Activated CD4-positive, alpha-beta memory T cell treated with anti-CD3 and anti-CD28 coated beads, Interleukin-2, amount 10 ng/mL, durations not matched to agents 7 days and 5 days (primary cell): ENCODE measurements around the gene UBE2Q2. TPM values are rescaled to one million over a fixed set of nuclear protein-coding genes. Genes with fewer than 3 reads are reported as not detected.
"Not testable (repeated sequence)": the region's sequence is repeated elsewhere in the genome, so short reads cannot be mapped to it uniquely, and the experiment has no call there.

ENCODE experiments used
- CTCF ChIA-PET: fragments of 350-600 bp; sonication (Branson Sonifier 250); formaldehyde crosslinking; loops from one replicate; lab custom pipeline; 2021; ENCODE audit warnings: antibody characterized with exemption, inconsistent platforms; lab: Charles Lee
- POLR2A ChIA-PET: fragments of 350-600 bp; sonication (Branson Sonifier 250); formaldehyde crosslinking; loops from one replicate; lab custom pipeline; 2021; ENCODE audit warnings: antibody characterized with exemption; lab: Charles Lee
- DNase-seq: peaks from one replicate; pipeline ENCODE4 v3.0.0-alpha.2; 2020
- H3K27ac Mint-ChIP-seq: one replicate; pipeline ENCODE4 v1.8.0; 2021; ENCODE audit warnings: mild to moderate bottlenecking, mixed read lengths
- H3K27me3 Mint-ChIP-seq: one replicate; pipeline ENCODE4 v1.8.0; 2021; ENCODE audit warnings: mixed read lengths
- H3K36me3 Mint-ChIP-seq: one replicate; pipeline ENCODE4 v1.8.0; 2021; ENCODE audit warnings: low read depth, mixed read lengths
- H3K4me1 Mint-ChIP-seq: one replicate; pipeline ENCODE4 v1.8.0; 2021; ENCODE audit warnings: mixed read lengths
- H3K4me3 Mint-ChIP-seq: one replicate; pipeline ENCODE4 v1.8.0; 2021; ENCODE audit warnings: mild to moderate bottlenecking, mixed read lengths
- H3K9me3 Mint-ChIP-seq: one replicate; pipeline ENCODE4 v1.8.0; 2021; ENCODE audit warnings: mixed read lengths
- total RNA-seq, 2 experiments: library from RNA; stranded (reverse); gene quantifications; one replicate each; pipeline ENCODE4 v1.2.3, GENCODE V29; 2021

The UBE2Q2 gene
- 10 to 100 TPM; 49.6 to 53.7 TPM for total RNA-seq

- Mint-ChIP-seq H3K27ac (peak within 1 kb of the TSS; percentile 96), H3K9me3 (no peaks in the 10 kb centered on the region), H3K27me3 (peaks cover 18% of the 10 kb centered on the region), H3K36me3 (peaks cover 36% of the 10 kb centered on the region), H3K4me3 (peak within 1 kb of the TSS; percentile 98), H3K4me1 (peaks cover 43% of the 10 kb centered on the region)
- peak; percentile 78 for DNase-seq
- POLR2A ChIA-PET = interaction anchor here (0.6 to 4.3 kb wide), 22 partner anchors 10 to 641 kb away, joined by 3 to 22 read pairs (median 5); partner anchors contain the start of genes C15orf39, FBXO22, IMP3 and MAN2C1
- CTCF ChIA-PET = interaction anchor here (0.9 to 5.8 kb wide), 3 partner anchors 22 to 110 kb away, joined by 3 to 29 read pairs (median 3); no protein-coding TSS in a partner anchor
Measured at GRCh38 chr15:75842722-75843677, at the start of gene UBE2Q2. TSS of gene UBE2Q2 (plus strand) at chr15:75843447. CDS start at chr15:75843667, 220 bp downstream.

DNA sequence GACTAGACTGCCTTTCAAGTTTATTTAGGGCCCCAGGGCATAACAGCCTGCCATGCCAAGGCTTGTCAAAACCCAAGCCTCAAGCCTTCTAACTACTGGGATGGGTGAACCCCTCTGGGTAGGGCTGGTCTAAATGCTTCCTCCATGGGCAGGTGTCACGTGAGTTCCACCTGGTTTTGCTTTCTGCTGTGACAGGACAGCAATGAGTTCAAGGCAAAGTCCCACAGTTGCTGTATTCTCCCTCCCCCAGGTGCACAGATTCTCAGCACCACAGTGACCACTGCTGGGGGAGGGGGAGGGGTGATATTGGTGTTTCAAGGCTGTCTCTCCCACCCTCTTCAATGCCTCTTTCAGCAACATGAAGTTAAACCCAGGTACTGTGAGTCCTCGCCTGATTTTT is 46.9 kb upstream of the UBE2Q2 start:
- no peak overlapping the region for H3K4me3 Mint-ChIP-seq
- H3K27ac Mint-ChIP-seq = no peak overlapping the region
- peaks cover 50% of the 10 kb centered on the region for H3K27me3 Mint-ChIP-seq
- POLR2A ChIA-PET = no interaction called here
- no peak for DNase-seq
- CTCF ChIA-PET = no interaction called here
- no peaks in the 10 kb centered on the region for H3K36me3 Mint-ChIP-seq
- peaks cover 2% of the 10 kb centered on the region for H3K4me1 Mint-ChIP-seq
- H3K9me3 Mint-ChIP-seq = no peaks in the 10 kb centered on the region

- H3K4me3 Mint-ChIP-seq, H3K27ac Mint-ChIP-seq, H3K36me3 Mint-ChIP-seq, H3K9me3 Mint-ChIP-seq, DNase-seq, CTCF ChIA-PET, POLR2A ChIA-PET, H3K4me1 Mint-ChIP-seq: not testable (repeated sequence)
- H3K27me3 Mint-ChIP-seq = peaks cover 56% of the 10 kb centered on the region
Measured at GRCh38 chr15:75797146-75797545, 46.1 kb upstream of the UBE2Q2 start.

DNA sequence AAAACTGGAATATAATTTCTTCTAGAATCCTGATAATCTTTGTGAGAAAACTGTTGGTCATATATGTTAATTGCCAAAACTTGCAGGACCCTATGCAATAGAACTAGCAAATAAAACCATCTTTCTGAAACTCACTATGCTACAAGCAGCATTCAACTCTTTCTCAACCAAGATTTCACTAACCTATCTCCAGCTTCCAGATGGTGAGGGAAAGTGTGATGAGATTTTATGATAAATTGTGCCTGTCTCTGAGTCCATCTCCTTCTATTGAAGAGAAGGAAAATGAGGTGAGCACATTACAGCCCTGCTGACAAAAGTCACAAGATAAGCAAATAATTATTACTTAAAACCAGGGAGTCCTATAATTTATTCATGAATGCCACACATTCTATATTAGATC is 44.1 kb upstream of the UBE2Q2 start:
- Mint-ChIP-seq H3K4me3 (no peak overlapping the region), H3K36me3 (no peaks in the 10 kb centered on the region), H3K27me3 (peaks cover 49% of the 10 kb centered on the region), H3K4me1 (peaks cover 8% of the 10 kb centered on the region), H3K27ac (no peak overlapping the region), H3K9me3 (no peaks in the 10 kb centered on the region)
- no peak for DNase-seq
- CTCF ChIA-PET = interaction anchor here (1.0 kb wide), 1 partner anchor 66 kb away, joined by 3 read pairs; no protein-coding TSS in a partner anchor
- POLR2A ChIA-PET = no interaction called here

DNA sequence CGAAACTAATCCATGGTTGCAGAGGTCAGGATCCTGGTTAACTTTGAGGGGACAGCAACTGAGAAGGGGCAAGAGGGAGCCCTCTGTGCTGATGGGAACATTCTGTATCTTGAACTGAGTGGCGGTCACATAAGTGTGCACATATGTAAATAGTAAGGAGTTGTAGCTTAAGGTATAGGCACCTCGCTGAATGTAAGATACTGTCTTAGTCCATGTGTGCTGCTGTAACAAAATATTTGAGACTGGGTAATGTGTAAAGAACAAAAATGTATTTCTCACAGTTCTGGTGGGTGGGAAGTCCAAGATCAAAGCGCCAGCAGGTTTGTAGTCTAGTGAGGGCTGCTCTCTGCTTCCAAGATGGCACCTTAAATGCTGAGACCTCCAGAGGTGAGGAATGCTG is 42.8 kb upstream of the UBE2Q2 start:
- not testable (repeated sequence) for H3K27ac Mint-ChIP-seq, DNase-seq, H3K4me3 Mint-ChIP-seq, H3K9me3 Mint-ChIP-seq, H3K4me1 Mint-ChIP-seq, H3K36me3 Mint-ChIP-seq
- ChIA-PET CTCF (interaction anchor here (0.6 to 3.4 kb wide), 5 partner anchors 45 to 114 kb away, joined by 3 to 31 read pairs (median 3); no protein-coding TSS in a partner anchor), POLR2A (interaction anchor here (1.0 kb wide), 1 partner anchor 16 kb away, joined by 3 read pairs; no protein-coding TSS in a partner anchor)
- H3K27me3 Mint-ChIP-seq = peaks cover 53% of the 10 kb centered on the region

GRCh38 chr15:75801859-75802593 is 41.2 kb upstream of the UBE2Q2 start:
- Mint-ChIP-seq H3K4me3 (peak overlapping the region; percentile 22), H3K36me3 (no peaks in the 10 kb centered on the region), H3K27me3 (peaks cover 56% of the 10 kb centered on the region), H3K4me1 (peaks cover 8% of the 10 kb centered on the region), H3K27ac (no peak overlapping the region), H3K9me3 (no peaks in the 10 kb centered on the region)
- DNase-seq = peak; percentile 84
- CTCF ChIA-PET = interaction anchor here (0.5 to 3.4 kb wide), 29 partner anchors 12 to 465 kb away, joined by 3 to 55 read pairs (median 4); a partner anchor contains a TSS
- POLR2A ChIA-PET = interaction anchor here (0.9 to 1.1 kb wide), 2 partner anchors 39 to 42 kb away, joined by 3 read pairs; partner anchors contain the start of gene UBE2Q2

DNA sequence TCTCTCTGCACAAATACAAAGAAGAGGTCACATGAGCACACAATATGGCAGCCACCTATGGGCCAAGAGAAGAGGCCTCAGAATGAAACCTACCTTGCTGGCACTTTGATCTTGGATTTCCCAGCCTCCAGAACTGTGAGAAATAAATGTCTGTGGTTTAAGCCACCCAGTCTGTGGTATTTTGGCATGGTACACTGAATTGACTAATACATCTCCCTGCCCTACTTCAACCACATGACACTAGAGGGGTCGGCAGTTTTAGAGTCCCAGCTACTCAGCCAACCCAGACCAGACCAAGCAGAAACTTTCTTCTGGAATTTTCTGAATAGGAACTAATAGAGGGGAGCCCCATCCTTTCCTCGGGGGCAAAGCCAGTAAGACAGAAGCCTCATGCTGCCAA is 35.8 kb upstream of the UBE2Q2 start:
- H3K27me3 Mint-ChIP-seq = peaks cover 17% of the 10 kb centered on the region
- H3K4me1 Mint-ChIP-seq, H3K27ac Mint-ChIP-seq, H3K36me3 Mint-ChIP-seq, H3K9me3 Mint-ChIP-seq, POLR2A ChIA-PET, DNase-seq, H3K4me3 Mint-ChIP-seq, CTCF ChIA-PET: not testable (repeated sequence)

DNA sequence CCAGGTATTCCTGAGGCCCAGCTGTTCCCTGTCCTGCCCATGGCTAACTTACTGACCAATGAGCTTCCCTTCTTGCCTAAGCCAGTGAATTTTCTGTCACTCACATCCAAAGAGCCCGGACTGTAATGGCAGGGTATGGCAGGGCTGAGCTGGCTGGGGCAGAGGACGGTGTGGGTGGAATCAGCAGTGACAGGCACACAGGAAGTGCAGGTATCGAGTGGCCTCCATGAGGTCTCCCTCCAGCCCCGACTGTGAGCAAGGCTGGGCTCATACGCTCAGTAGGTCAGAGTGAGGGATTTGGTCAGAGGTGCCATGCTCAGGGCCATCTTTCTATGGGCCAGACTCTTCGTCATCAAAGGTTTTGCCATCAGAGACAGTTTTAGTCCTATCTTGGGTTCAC is 35.2 kb upstream of the UBE2Q2 start:
- ChIA-PET POLR2A (interaction anchor here (1.3 to 2.2 kb wide), 2 partner anchors 34 to 39 kb away, joined by 4 to 5 read pairs; no protein-coding TSS in a partner anchor), CTCF (interaction anchor here (4.6 kb wide), 1 partner anchor 35 kb away, joined by 29 read pairs; the partner anchor contains the start of gene UBE2Q2)
- not testable (repeated sequence) for H3K9me3 Mint-ChIP-seq

GRCh38 chr15:75808563-75808962 is 34.7 kb upstream of the UBE2Q2 start:
- CTCF ChIA-PET = interaction anchor here (1.5 to 4.6 kb wide), 4 partner anchors 34 to 331 kb away, joined by 5 to 40 read pairs (median 28); partner anchors contain the start of genes FBXO22 and UBE2Q2

More for the DNA sequence above, 35.2 kb upstream of the UBE2Q2 start:
- not testable (repeated sequence) for H3K4me1 Mint-ChIP-seq, H3K4me3 Mint-ChIP-seq, H3K36me3 Mint-ChIP-seq, DNase-seq, H3K27ac Mint-ChIP-seq
- peaks cover 17% of the 10 kb centered on the region for H3K27me3 Mint-ChIP-seq

DNA sequence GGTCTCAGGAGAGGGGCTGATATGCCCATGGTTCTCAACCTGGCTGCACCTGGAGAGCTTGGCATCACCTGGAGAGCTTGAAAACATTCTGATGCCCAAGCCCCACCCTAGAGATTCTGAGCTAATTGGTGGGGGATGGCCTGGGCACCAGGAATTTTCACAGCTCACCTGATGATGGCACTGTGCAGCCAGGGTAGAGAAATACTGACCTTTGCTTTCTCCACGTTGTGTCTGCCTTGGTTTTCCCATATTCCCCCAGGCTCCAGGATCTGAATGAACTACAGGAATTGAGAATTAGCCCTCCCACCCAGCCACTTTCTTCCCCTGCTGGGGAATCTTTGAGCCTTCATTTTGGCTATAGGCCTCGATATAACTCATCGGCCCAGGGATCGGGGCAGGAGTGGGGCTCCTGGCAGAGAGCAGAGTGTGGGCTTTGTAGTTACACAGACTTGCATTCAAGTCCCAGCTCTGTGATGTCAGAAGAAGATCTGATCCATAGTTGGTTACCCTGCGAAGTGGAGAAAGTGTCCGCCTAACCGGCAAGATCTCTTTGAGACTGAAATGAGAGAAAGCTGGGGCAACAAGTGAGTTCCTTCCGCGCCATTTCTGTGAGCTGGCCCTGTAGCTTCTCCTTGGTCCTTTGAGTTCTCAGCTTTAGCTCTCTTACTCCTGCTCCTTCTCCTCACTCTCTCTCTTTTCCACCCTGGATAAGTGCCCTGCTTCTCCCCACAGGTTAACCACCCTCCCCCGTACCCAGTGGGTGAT is 33.1 kb upstream of the UBE2Q2 start:
- Mint-ChIP-seq H3K27ac (no peak overlapping the region), H3K9me3 (no peaks in the 10 kb centered on the region), H3K4me1 (no peaks in the 10 kb centered on the region), H3K36me3 (no peaks in the 10 kb centered on the region), H3K27me3 (peaks cover 11% of the 10 kb centered on the region), H3K4me3 (no peak overlapping the region)
- CTCF ChIA-PET = interaction anchor here (0.7 to 4.6 kb wide), 19 partner anchors 9 to 340 kb away, joined by 3 to 40 read pairs (median 4); partner anchors contain the start of genes FBXO22 and UBE2Q2
- POLR2A ChIA-PET = interaction anchor here (1.0 to 2.2 kb wide), 4 partner anchors 27 to 35 kb away, joined by 3 to 6 read pairs (median 5); partner anchors contain the start of gene UBE2Q2
- peak; percentile 32 for DNase-seq

More at GRCh38 chr15:75808563-75808962, 34.7 kb upstream of the UBE2Q2 start:
- Mint-ChIP-seq H3K27me3 (peaks cover 17% of the 10 kb centered on the region), H3K27ac (no peak overlapping the region), H3K4me1 (no peaks in the 10 kb centered on the region), H3K36me3 (no peaks in the 10 kb centered on the region), H3K4me3 (no peak overlapping the region), H3K9me3 (no peaks in the 10 kb centered on the region)
- no peak for DNase-seq
- POLR2A ChIA-PET = interaction anchor here (1.3 to 2.2 kb wide), 2 partner anchors 33 to 39 kb away, joined by 4 to 5 read pairs; no protein-coding TSS in a partner anchor

- no peaks in the 10 kb centered on the region for H3K36me3 Mint-ChIP-seq
- H3K4me1 Mint-ChIP-seq = peaks cover 4% of the 10 kb centered on the region
- POLR2A ChIA-PET = interaction anchor here (1.0 to 1.6 kb wide), 2 partner anchors 32 to 34 kb away, joined by 3 to 6 read pairs; partner anchors contain the start of gene UBE2Q2
- peaks cover 5% of the 10 kb centered on the region for H3K27me3 Mint-ChIP-seq
- DNase-seq = no peak
- CTCF ChIA-PET = interaction anchor here (1.1 to 4.6 kb wide), 12 partner anchors 9 to 339 kb away, joined by 3 to 40 read pairs (median 6); partner anchors contain the start of genes TMEM266 and UBE2Q2
- H3K4me3 Mint-ChIP-seq = no peak overlapping the region
- no peaks in the 10 kb centered on the region for H3K9me3 Mint-ChIP-seq
- no peak overlapping the region for H3K27ac Mint-ChIP-seq
Measured at GRCh38 chr15:75810874-75811498, 32.3 kb upstream of the UBE2Q2 start.
